Measurements from ENCODE around the gene ABCD1.

DNA sequence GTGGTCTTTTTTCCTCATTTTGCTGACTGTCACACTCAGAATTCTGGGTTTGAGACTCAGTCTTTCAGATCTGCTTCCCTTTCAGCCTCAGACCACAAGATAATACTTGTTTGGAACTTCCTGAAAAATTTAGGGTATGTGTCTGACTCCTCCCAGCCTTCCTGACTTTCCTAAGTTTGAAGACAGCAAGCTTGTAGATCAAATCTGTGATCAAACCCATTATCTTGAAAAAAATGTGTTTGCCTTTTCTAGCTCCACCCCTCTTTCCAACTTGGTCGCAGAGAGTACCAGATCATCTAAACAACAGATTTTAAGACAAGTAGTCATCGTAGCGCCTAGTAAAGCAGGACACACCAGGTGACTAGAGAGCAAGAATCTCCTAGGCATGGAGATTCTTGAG is 10.4 kb upstream of the ABCD1 start:
- TF ChIP-seq, protein P1, sequence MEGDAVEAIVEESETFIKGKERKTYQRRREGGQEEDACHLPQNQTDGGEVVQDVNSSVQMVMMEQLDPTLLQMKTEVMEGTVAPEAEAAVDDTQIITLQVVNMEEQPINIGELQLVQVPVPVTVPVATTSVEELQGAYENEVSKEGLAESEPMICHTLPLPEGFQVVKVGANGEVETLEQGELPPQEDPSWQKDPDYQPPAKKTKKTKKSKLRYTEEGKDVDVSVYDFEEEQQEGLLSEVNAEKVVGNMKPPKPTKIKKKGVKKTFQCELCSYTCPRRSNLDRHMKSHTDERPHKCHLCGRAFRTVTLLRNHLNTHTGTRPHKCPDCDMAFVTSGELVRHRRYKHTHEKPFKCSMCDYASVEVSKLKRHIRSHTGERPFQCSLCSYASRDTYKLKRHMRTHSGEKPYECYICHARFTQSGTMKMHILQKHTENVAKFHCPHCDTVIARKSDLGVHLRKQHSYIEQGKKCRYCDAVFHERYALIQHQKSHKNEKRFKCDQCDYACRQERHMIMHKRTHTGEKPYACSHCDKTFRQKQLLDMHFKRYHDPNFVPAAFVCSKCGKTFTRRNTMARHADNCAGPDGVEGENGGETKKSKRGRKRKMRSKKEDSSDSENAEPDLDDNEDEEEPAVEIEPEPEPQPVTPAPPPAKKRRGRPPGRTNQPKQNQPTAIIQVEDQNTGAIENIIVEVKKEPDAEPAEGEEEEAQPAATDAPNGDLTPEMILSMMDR (IDR thresholded peaks at IDR 0.05) = no peak
- no peak for TF ChIP-seq POLR2A (IDR thresholded peaks at IDR 0.05)
